SW 1271 (cell line): ENCODE results near the gene IDH2.
"Not testable (repeated sequence)": the region's sequence is repeated elsewhere in the genome, so short reads cannot be mapped to it uniquely, and the experiment has no call there.

Experiments used
- DNase-seq, 2 experiments: peaks; one replicate each; lab custom pipeline; 2025; lab: John Stamatoyannopoulos, UW

Gene IDH2

GRCh38 chr15:90084876-90085423 is 17.3 kb downstream of the IDH2 start:
- DNase-seq, result no peak

DNA sequence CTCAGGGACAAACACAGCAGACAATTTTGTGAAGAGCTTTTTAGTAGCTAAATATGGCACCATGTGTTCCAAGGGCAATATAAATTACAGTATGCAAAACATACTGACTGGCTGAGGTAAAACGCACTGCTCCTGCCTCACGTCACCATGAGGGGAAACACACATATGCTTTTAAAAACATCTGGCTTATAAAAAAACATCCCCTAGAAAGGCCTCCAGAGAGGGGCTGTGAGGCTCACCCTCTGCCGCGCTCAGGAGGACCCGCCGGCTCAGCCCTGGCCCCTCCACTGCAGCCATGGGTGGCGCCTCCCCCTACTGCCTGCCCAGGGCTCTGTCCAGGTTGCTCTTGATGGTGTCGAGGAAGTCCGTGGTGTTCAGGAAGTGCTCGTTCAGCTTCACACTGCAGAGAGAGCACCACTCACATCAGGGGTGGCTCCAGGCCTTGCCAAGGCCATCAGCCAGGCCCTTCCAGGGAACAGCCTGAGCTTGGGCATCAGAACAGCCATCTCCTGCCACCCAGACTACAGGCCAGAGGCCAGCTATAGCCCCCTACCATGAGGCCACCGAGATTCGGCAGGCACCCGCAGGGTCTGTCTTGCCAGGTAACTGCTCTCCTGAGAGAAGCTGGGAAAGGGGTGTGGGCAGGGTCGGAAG is 18.2 kb downstream of the IDH2 start:
- no peak for DNase-seq

DNA sequence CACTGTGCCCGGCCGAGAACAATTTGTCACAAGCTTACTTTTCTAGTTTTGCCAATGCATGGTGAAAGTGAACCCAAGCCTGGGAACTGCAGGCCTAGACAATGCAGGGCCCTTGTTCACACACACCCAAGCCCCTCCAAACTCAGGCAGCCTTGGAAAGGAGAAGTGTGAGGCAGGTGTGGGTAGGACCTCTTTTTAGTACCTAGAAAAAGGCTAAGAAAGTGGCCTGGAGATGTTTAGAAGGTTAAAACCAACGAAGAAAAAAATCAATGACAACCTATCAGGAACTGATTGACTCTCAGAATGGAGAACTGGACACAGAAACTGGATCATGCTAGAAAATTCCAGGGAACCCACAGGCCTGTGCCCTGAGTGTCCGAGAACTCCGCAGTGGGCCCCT is 18.8 kb downstream of the IDH2 start:
- DNase-seq, result no peak

GRCh38 chr15:90082140-90082715 is 20.0 kb downstream of the IDH2 start:
- DNase-seq, result no peak

DNA sequence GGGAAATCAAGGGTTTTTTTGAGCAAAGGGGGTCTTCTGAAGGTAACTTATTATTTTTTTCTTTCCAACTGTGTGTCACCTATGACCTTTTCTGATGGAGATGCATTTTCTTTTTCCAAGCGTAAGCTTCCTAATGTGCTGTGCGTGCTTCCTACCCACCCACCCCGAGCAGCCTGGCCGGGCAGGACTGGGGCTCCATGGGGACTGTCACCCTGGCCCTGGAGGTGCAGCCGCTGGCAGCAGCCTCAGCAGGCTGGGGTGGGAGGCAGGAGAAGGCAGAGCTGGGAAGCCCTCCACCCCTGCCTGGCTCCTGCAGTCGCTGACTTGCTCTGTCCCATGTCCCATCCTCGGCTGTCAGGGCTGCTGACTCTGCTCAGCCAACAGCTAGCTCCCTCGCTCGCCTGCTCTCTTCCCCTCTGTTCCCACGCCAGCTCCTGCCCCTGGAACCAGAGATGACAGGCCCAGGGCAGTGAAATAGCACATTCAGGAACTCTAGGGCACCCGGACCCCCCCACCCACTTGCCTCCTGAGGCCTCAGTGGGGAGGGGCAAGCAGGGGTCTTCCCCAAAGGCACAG is 21.4 kb downstream of the IDH2 start:
- no peak for DNase-seq

GRCh38 chr15:90080458-90080755 is 21.9 kb downstream of the IDH2 start:
- no peak for DNase-seq

- no peak for DNase-seq
Measured at GRCh38 chr15:90079619-90080457, 22.4 kb downstream of the IDH2 start.

DNA sequence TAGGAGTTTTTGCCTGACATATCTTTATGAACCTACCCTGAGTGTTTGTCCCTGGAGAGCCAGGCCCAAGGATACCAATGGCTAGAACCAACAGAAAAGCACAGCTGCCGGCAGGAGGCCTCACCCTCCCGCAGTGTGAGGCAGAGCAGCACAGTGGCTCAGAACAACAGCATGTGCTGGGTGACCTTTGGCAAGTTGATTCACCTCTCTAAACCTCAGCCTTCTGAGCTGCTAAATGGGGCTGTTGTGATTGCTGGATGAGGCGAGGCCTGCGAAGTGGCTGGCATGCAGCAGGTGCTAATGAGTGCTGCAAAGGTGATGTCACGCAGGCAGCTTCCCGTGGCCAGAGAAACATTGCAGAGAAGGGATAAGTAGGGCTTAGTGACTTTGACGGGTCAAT is 23.3 kb downstream of the IDH2 start:
- DNase-seq, result no peak

- no peak for DNase-seq
Measured at GRCh38 chr15:90076716-90077115, 25.6 kb downstream of the IDH2 start.

- DNase-seq, result no peak
Measured at GRCh38 chr15:90075420-90076289, 26.6 kb downstream of the IDH2 start.

DNA sequence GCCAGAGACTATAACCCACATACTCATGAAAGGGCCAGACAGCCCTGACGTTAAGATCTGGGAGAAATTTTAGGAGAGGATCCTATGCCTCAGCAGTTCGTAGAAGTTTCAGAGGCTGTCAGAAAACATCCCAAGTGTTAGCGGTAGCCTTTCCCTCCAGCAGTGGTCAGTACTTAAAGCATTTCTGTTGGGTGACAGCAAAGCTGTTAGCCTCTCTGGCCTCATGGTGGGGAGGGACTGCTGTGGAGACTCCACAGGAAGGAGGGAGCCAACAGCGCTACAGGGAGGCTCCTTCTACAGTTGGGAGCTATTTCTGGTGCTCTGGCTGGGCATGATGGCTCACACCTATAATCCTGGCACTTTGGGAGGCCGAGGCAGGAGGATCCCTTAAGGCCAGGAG is 27.4 kb downstream of the IDH2 start:
- DNase-seq, result no peak

DNA sequence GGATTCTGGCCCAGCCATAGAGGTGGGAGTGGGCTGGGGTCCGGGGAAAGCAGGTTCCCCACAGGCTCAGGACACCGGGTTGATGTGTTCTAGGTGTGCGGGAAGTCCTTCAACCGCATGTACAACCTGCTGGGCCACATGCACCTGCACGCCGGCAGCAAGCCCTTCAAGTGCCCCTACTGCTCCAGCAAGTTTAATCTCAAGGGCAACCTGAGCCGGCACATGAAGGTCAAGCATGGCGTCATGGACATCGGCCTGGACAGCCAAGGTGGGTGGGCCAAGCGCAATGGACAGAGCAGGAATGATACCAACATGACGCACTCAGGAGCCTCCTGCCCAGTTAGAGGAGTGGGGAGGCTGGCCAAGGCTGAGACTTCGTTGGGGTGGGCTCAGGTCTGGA is 28.2 kb downstream of the IDH2 start:
- no peak for DNase-seq

DNA sequence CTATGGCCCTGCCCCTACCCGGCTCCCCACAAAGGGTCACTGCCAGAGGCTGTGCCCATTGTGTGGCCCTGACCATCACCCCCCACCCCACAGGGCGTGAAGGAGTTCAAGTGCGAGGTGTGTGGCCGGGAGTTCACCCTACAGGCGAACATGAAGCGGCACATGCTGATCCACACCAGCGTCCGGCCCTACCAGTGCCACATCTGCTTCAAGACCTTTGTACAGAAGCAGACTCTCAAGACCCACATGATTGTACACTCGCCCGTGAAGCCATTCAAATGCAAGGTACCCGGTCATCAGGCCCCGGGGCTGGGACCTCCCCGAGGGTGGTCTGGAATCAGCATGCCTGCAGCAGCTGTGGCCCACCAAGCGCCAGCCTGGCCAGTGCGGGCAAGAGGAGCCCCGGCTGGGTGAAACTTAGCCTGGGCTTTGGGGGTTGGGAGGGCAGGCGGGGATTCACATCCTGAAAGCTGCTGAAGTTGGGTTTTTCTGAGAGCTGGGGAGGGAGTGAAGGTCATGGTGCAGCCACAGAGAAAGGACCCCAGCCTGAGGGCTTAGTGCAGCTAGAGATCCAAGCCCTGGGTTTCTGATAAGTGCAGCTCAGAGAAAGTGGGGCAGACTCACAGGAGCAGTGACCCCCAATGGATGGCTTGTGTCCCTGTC is 29.2 kb downstream of the IDH2 start:
- no peak for DNase-seq

DNA sequence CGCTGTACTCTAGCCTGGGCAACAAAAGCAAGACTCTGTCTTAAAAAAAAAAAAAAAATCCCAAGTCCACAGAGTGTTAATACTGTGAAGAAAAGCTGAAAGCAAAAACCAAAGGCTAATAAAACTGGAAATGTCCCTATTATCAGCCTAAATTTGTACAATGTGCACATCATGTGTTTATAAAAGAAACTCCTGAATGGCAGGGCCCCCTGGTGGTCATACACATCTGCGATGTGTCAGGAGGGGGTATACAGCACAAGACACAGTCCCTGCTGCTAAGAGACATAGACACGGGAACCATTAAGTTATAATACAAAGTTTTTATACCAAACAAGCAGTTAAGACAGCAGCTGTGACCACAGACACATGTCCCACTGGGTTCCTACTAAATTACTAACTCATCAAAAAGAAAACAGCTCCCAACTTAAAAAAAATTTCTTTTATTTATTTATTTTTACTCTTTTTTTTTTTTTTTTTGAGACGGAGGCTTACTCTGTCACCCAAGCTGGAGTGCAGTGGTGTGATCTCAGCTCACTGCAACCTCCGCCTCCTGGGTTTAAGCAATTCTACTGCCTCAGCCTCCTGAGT is 31.0 kb downstream of the IDH2 start:
- DNase-seq, result peak; percentile 34 to 75

DNA sequence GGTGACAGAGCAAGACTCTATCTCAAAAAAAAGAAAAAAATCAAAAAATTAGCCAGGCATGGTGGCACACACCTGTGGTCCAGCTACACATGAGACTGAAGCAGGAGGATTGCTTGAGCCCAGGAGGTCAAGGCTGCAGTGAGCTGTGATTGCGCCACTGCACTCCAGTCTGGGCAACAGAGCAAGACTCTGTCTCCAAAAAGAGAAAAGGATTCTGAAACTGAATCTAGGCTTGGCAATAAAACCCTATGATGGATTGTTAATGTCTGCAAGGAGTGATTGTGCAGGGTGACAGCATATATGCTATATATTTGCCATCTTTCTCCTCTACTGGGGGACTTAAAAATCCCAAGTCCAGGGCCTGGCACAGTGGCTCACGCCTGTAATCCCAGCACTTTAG is 31.6 kb downstream of the IDH2 start:
- DNase-seq, result not testable (repeated sequence)

- no peak for DNase-seq
Measured at GRCh38 chr15:90067953-90068606, 34.2 kb downstream of the IDH2 start.

DNA sequence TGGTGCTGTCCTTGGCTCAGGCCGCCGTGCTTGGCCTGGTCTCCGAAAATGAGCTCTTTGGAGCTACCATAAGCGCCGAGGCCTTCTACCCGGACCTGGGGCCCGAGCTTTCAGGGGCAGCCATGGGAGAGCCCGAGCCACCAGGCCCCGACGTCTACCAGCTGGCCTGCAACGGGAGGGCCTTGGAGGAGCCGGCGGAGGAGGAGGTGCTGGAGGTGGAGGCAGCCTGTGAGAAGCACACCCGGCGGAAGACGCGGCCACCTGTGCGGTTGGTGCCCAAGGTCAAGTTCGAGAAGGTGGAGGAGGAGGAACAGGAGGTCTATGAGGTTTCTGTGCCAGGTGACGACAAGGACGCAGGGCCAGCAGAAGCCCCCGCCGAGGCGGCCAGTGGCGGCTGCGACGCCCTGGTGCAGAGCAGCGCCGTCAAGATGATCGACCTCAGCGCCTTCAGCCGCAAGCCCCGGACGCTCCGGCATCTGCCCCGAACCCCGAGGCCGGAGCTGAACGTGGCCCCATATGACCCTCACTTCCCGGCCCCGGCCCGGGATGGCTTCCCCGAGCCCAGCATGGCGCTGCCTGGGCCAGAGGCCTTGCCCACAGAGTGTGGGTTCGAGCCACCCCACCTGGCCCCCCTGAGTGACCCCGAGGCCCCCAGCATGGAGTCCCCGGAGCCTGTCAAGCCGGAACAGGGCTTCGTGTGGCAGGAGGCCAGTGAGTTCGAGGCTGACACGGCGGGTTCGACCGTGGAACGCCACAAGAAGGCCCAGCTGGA is 34.9 kb downstream of the IDH2 start:
- DNase-seq, result no peak

DNA sequence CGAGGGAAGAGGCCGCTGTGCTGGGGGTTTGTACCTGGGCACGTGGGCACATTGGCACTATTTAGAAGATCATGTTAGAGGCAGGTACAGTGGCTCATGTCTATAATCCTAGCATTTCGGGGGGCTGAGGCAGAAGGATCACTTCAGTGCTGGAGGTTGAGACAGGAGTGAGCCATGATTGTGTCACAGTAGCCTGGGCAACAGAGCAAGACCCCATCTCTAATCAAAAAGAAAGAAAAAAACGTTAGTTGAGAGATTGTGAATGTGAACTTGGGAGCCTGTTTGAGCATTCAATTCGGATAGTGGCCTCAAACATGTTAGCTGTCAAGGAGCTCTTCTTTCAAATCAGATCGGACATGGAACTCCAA is 36.6 kb downstream of the IDH2 start:
- DNase-seq, result no peak

DNA sequence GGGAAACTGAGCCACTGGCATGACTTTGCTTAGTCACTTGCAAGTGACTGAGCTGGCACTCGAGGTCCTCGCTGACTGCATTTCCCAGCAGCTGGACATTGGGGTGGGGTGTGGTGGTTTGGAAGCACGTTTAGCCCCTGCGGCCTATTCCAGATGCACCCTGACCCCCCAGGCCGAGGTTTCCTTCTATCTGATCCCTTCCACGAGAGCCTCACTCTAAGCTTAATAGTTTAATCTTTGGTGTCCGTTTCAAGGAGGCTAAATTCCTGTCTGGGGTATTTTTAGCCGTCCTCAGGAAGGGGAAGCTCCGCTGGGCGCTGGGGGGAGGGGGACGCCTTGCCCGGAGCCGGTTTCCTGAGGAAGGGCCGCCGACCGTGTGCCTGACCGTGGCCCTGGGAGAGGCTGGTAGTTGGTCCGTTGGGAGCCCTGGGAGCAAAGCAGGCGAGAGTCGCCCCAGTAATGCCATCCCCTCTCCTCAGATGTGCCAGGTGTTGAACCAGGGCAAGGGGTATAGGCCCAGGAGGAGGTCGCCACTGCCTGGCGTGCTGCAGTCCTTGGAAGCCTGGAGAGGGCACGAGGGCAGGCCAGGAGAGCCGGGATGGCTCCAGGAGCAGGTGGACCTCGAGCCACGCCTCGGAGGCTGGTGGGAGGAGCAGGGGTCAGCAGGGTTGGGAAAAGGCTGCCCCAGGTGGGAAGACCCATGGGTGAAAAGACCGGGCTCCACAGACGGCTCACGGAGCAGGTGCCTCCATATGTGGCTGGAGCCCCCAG is 37.2 kb downstream of the IDH2 start:
- no peak for DNase-seq
